Activated CD4-positive, alpha-beta memory T cell treated with anti-CD3 and anti-CD28 coated beads, Interleukin-2, amount 10 ng/mL, durations not matched to agents 7 days and 5 days (primary cell): ENCODE results near the gene HBD. TPM values are rescaled to one million over a fixed set of nuclear protein-coding genes. Genes with fewer than 3 reads are reported as not detected.

Source experiments
- CTCF ChIA-PET: fragments of 350-600 bp; sonication (Branson Sonifier 250); formaldehyde crosslinking; loops from one replicate; lab custom pipeline; 2021; ENCODE audit warnings: antibody characterized with exemption, inconsistent platforms; lab: Charles Lee
- POLR2A ChIA-PET: fragments of 350-600 bp; sonication (Branson Sonifier 250); formaldehyde crosslinking; loops from one replicate; lab custom pipeline; 2021; ENCODE audit warnings: antibody characterized with exemption; lab: Charles Lee
- DNase-seq: peaks from one replicate; pipeline ENCODE4 v3.0.0-alpha.2; 2020
- H3K27ac Mint-ChIP-seq: one replicate; pipeline ENCODE4 v1.8.0; 2021; ENCODE audit warnings: mild to moderate bottlenecking, mixed read lengths
- H3K27me3 Mint-ChIP-seq: one replicate; pipeline ENCODE4 v1.8.0; 2021; ENCODE audit warnings: mixed read lengths
- H3K36me3 Mint-ChIP-seq: one replicate; pipeline ENCODE4 v1.8.0; 2021; ENCODE audit warnings: low read depth, mixed read lengths
- H3K4me1 Mint-ChIP-seq: one replicate; pipeline ENCODE4 v1.8.0; 2021; ENCODE audit warnings: mixed read lengths
- H3K4me3 Mint-ChIP-seq: one replicate; pipeline ENCODE4 v1.8.0; 2021; ENCODE audit warnings: mild to moderate bottlenecking, mixed read lengths
- H3K9me3 Mint-ChIP-seq: one replicate; pipeline ENCODE4 v1.8.0; 2021; ENCODE audit warnings: mixed read lengths
- total RNA-seq, 2 experiments: library from RNA; stranded (reverse); gene quantifications; one replicate each; pipeline ENCODE4 v1.2.3, GENCODE V29; 2021

HBD gene
- total RNA-seq, 2 experiments from 2014 or later = not detected

GRCh38 chr11:5238486-5238885 is 4.2 kb upstream of the HBD start:
- no peak overlapping the region for H3K27ac Mint-ChIP-seq
- no peaks in the 10 kb centered on the region for H3K9me3 Mint-ChIP-seq
- ChIA-PET POLR2A (no interaction called here), CTCF (no interaction called here)
- no peaks in the 10 kb centered on the region for H3K36me3 Mint-ChIP-seq
- peaks cover 5% of the 10 kb centered on the region for H3K4me1 Mint-ChIP-seq
- DNase-seq = no peak
- H3K27me3 Mint-ChIP-seq = no peaks in the 10 kb centered on the region
- H3K4me3 Mint-ChIP-seq = no peak overlapping the region

GRCh38 chr11:5237420-5237819 is 3.1 kb upstream of the HBD start:
- POLR2A ChIA-PET = no interaction called here
- DNase-seq = no peak
- Mint-ChIP-seq H3K4me1 (peaks cover 5% of the 10 kb centered on the region), H3K27me3 (no peaks in the 10 kb centered on the region), H3K27ac (no peak overlapping the region), H3K4me3 (no peak overlapping the region), H3K36me3 (no peaks in the 10 kb centered on the region), H3K9me3 (no peaks in the 10 kb centered on the region)
- CTCF ChIA-PET = no interaction called here

GRCh38 chr11:5235364-5236095 is 1.2 kb upstream of the HBD start:
- Mint-ChIP-seq H3K27me3 (no peaks in the 10 kb centered on the region), H3K36me3 (no peaks in the 10 kb centered on the region), H3K4me1 (peaks cover 5% of the 10 kb centered on the region), H3K9me3 (no peaks in the 10 kb centered on the region), H3K4me3 (no peak overlapping the region), H3K27ac (no peak overlapping the region)
- POLR2A ChIA-PET = no interaction called here
- no peak for DNase-seq
- CTCF ChIA-PET = no interaction called here

GRCh38 chr11:5233307-5233706 is 976 bp downstream of the HBD start:
- no peaks in the 10 kb centered on the region for H3K27me3 Mint-ChIP-seq
- ChIA-PET POLR2A (no interaction called here), CTCF (no interaction called here)
- no peak overlapping the region for H3K4me3 Mint-ChIP-seq
- H3K4me1 Mint-ChIP-seq = peaks cover 5% of the 10 kb centered on the region
- H3K36me3 Mint-ChIP-seq = no peaks in the 10 kb centered on the region
- no peak overlapping the region for H3K27ac Mint-ChIP-seq
- no peak for DNase-seq
- H3K9me3 Mint-ChIP-seq = no peaks in the 10 kb centered on the region

GRCh38 chr11:5232821-5233220 is 1.5 kb downstream of the HBD start:
- no peak overlapping the region for H3K27ac Mint-ChIP-seq
- H3K36me3 Mint-ChIP-seq = no peaks in the 10 kb centered on the region
- H3K9me3 Mint-ChIP-seq = no peaks in the 10 kb centered on the region
- no peaks in the 10 kb centered on the region for H3K27me3 Mint-ChIP-seq
- no peak for DNase-seq
- CTCF ChIA-PET = no interaction called here
- no peak overlapping the region for H3K4me3 Mint-ChIP-seq
- POLR2A ChIA-PET = no interaction called here
- peaks cover 5% of the 10 kb centered on the region for H3K4me1 Mint-ChIP-seq

GRCh38 chr11:5232176-5232575 is 2.1 kb downstream of the HBD start:
- H3K27ac Mint-ChIP-seq = no peak overlapping the region
- no peaks in the 10 kb centered on the region for H3K9me3 Mint-ChIP-seq
- POLR2A ChIA-PET = no interaction called here
- peaks cover 5% of the 10 kb centered on the region for H3K4me1 Mint-ChIP-seq
- H3K4me3 Mint-ChIP-seq = no peak overlapping the region
- H3K27me3 Mint-ChIP-seq = no peaks in the 10 kb centered on the region
- CTCF ChIA-PET = no interaction called here
- H3K36me3 Mint-ChIP-seq = no peaks in the 10 kb centered on the region
- no peak for DNase-seq

- POLR2A ChIA-PET = no interaction called here
Measured at GRCh38 chr11:5231111-5231510, 3.2 kb downstream of the HBD start.

GRCh38 chr11:5230266-5230665 is 4.0 kb downstream of the HBD start:
- no peak overlapping the region for H3K27ac Mint-ChIP-seq
- H3K27me3 Mint-ChIP-seq = no peaks in the 10 kb centered on the region
- H3K4me3 Mint-ChIP-seq = no peak overlapping the region
- DNase-seq = no peak
- H3K9me3 Mint-ChIP-seq = no peaks in the 10 kb centered on the region
- peaks cover 5% of the 10 kb centered on the region for H3K4me1 Mint-ChIP-seq
- ChIA-PET CTCF (no interaction called here), POLR2A (no interaction called here)
- no peaks in the 10 kb centered on the region for H3K36me3 Mint-ChIP-seq

More at GRCh38 chr11:5231111-5231510, 3.2 kb downstream of the HBD start:
- no peak for DNase-seq
- CTCF ChIA-PET = no interaction called here
- Mint-ChIP-seq H3K27me3 (no peaks in the 10 kb centered on the region), H3K36me3 (no peaks in the 10 kb centered on the region), H3K4me3 (no peak overlapping the region), H3K27ac (no peak overlapping the region), H3K9me3 (no peaks in the 10 kb centered on the region), H3K4me1 (peaks cover 5% of the 10 kb centered on the region)

GRCh38 chr11:5229796-5230195 is 4.5 kb downstream of the HBD start:
- H3K9me3 Mint-ChIP-seq = no peaks in the 10 kb centered on the region
- ChIA-PET POLR2A (no interaction called here), CTCF (no interaction called here)
- H3K4me3 Mint-ChIP-seq = no peak overlapping the region
- no peaks in the 10 kb centered on the region for H3K27me3 Mint-ChIP-seq
- H3K4me1 Mint-ChIP-seq = peaks cover 5% of the 10 kb centered on the region
- no peaks in the 10 kb centered on the region for H3K36me3 Mint-ChIP-seq
- no peak overlapping the region for H3K27ac Mint-ChIP-seq
- no peak for DNase-seq

- no peak overlapping the region for H3K4me3 Mint-ChIP-seq
- H3K27me3 Mint-ChIP-seq = no peaks in the 10 kb centered on the region
- ChIA-PET CTCF (no interaction called here), POLR2A (no interaction called here)
- H3K4me1 Mint-ChIP-seq = peaks cover 2% of the 10 kb centered on the region
- H3K36me3 Mint-ChIP-seq = no peaks in the 10 kb centered on the region
- no peak for DNase-seq
- H3K9me3 Mint-ChIP-seq = no peaks in the 10 kb centered on the region
- no peak overlapping the region for H3K27ac Mint-ChIP-seq
Measured at GRCh38 chr11:5229356-5229755, 4.9 kb downstream of the HBD start.

- ChIA-PET POLR2A (no interaction called here), CTCF (no interaction called here)
- Mint-ChIP-seq H3K4me1 (no peaks in the 10 kb centered on the region), H3K9me3 (no peaks in the 10 kb centered on the region), H3K27me3 (no peaks in the 10 kb centered on the region), H3K36me3 (no peaks in the 10 kb centered on the region), H3K4me3 (no peak overlapping the region), H3K27ac (no peak overlapping the region)
- no peak for DNase-seq
Measured at GRCh38 chr11:5228124-5228523, 6.2 kb downstream of the HBD start.

GRCh38 chr11:5227681-5228080 is 6.6 kb downstream of the HBD start:
- POLR2A ChIA-PET = no interaction called here
- H3K9me3 Mint-ChIP-seq = no peaks in the 10 kb centered on the region
- no peaks in the 10 kb centered on the region for H3K4me1 Mint-ChIP-seq
- DNase-seq = no peak
- H3K27me3 Mint-ChIP-seq = no peaks in the 10 kb centered on the region
- H3K4me3 Mint-ChIP-seq = no peak overlapping the region
- no peaks in the 10 kb centered on the region for H3K36me3 Mint-ChIP-seq
- CTCF ChIA-PET = no interaction called here
- no peak overlapping the region for H3K27ac Mint-ChIP-seq

GRCh38 chr11:5226732-5227310 is 7.5 kb downstream of the HBD start, which contains the start of gene HBB:
Gene HBB (minus strand): TSS chr11:5227071. CDS start chr11:5227021, 50 bp downstream.
- H3K9me3 Mint-ChIP-seq = no peaks in the 10 kb centered on the region
- H3K27ac Mint-ChIP-seq = no peak within 1 kb of the TSS
- no peaks in the 10 kb centered on the region for H3K27me3 Mint-ChIP-seq
- CTCF ChIA-PET = no interaction called here
- POLR2A ChIA-PET = no interaction called here
- H3K4me3 Mint-ChIP-seq = no peak within 1 kb of the TSS
- H3K36me3 Mint-ChIP-seq = no peaks in the 10 kb centered on the region
- no peaks in the 10 kb centered on the region for H3K4me1 Mint-ChIP-seq
- DNase-seq = no peak

GRCh38 chr11:5225480-5225871 is 8.8 kb downstream of the HBD start:
- ChIA-PET POLR2A (no interaction called here), CTCF (no interaction called here)
- Mint-ChIP-seq H3K4me1 (no peaks in the 10 kb centered on the region), H3K4me3 (no peak overlapping the region), H3K27me3 (no peaks in the 10 kb centered on the region), H3K27ac (no peak overlapping the region), H3K36me3 (no peaks in the 10 kb centered on the region), H3K9me3 (no peaks in the 10 kb centered on the region)
- DNase-seq = no peak
